GM21737 (cell line): ENCODE results near the gene HDGFL2.

ENCODE experiments used
- ATAC-seq: cut with Tn5 transposase; IDR thresholded peaks from one replicate; pipeline ENCODE4 v1.9.1; 2021; ENCODE audit warnings: mild to moderate bottlenecking, moderate library complexity; ENCODE audit not compliant: unreplicated experiment

Gene HDGFL2

GRCh38 chr19:4464815-4465581 is 7.1 kb upstream of the HDGFL2 start:
- ATAC-seq, result no peak

DNA sequence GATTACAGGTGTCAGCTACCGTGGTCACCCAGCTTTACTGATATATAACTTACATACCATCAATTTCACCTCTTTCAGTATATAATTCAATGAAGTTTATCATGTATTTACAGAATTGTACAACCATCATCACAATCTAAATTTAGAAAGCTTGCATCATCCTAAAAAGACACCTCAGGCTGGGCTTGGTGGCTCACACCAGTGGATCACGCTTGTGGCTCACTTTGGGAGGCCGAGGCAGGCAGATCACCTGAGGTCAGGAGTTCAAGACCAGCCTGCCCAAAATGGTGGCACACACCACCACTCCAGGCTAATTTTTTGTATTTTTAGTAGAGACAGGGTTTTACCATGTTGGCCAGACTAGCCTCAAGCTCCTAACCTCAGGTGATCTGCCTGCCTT is 4.3 kb upstream of the HDGFL2 start:
- no peak for ATAC-seq

DNA sequence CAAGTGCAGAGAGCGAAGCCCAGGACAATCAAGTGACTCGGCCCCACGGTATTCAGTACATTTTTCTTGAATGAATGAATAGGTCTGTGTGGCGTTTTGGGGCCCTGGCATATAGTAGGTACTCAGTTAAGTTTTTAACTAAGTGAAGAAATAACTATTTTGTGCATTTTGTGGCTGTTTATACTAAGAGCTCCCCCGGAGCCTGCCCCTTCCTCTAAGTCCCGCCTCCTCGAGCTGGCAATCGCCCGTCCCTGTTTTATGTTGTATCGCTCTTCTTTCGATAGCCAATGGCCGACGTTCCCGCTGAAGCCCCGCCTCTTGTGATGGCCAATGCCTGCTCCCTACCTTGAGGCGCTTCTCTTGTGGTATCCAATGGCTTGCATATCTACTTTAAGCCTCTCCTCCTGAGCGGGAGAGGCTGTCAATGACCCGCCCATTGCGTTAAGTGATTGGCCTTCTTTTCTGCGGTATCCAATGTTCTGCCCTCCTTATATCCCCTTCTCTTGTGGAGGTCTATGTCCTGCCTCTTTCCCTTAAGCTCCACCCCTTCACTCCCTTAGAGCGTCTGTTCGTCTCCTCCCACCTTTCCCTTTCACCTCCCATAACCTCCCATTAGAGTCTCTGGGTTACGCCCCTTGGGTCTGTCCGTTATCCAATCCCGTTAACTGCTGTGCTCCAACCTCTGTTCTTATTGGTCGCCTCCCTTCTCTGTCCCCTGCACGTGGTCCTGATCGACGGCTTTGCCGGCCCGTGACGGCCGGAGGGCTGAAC is 509 bp upstream of the HDGFL2 start:
- peak; percentile 73 for ATAC-seq

DNA sequence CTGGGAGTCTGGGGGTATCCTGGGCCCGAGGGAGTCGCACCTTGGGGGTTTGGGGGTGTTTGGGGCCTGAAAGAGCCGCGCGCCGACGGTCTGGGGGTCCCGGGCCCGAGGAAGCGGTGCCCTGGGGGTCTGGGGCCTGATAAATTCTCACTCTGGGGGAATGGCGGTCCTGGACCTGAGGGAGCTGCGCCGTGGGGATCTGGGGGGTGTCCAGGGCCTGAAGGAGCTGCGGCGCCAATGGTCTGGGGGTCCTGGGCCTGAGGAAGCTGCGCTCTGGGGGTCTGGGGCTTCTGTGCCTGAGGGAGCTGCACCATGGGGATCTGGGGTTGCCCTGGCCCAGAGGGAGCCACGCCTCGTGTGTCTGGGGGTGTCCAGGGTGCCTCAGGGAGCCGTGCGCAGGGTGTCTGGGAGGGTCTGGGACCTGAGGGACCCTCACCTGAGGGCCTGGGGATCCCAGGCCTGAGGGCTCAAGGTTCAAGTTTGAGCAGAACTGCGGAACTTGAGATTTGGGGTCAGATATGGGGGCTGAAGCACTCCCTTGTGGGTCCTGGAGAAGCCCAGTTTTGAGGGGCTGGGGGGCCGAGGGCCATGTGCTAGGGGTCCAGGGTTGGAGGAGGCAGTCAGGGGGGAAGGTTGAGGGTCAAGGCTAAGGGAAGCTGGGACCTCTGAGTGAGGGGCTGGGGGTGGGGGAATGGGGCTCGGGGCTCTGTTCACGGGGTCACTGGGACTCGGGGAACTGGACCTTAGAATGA is 1.1 kb downstream of the HDGFL2 start:
- no peak for ATAC-seq

DNA sequence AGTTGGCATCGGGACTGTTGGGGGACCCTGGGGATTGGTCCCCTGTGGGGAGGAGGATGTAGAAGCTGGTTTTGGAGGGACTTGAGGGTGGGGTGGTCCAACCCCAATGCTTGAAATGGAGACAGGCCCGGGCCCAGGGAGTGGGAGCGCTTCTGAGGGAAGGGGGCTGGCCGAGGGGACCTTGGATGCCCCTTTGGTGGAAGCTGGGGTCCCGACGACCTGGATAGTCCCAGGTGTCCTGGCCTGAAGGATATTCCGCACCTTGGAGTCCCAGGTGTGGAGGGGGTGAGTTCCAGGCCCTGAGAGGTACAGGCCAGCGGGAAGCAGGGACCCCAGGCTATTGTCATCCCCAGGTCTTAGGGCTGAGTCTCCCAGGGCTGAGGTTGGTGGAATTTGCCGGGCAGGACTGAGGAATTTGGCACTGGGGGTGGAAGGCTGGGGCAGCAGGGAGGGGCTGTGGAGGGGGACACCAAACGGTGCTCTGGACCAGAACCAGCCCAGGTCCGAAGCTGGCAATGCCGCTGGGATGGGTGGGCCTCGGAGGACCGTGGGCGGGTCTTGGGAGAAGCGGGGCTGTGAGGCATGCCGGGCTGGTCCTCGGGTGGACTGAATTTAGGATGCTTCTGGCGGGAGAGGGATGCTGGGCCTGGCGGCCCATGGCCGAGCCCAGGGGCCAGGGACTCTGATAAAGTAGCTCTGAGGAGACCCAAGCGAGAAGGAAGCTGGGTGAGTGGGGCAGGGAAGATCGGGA is 1.8 kb downstream of the HDGFL2 start:
- ATAC-seq, result no peak

GRCh38 chr19:4474514-4475022 is 2.5 kb downstream of the HDGFL2 start:
- ATAC-seq, result no peak

GRCh38 chr19:4477034-4477801 is 5.1 kb downstream of the HDGFL2 start:
- no peak for ATAC-seq

- no peak for ATAC-seq
Observed at GRCh38 chr19:4482721-4483364, 10.7 kb downstream of the HDGFL2 start.

DNA sequence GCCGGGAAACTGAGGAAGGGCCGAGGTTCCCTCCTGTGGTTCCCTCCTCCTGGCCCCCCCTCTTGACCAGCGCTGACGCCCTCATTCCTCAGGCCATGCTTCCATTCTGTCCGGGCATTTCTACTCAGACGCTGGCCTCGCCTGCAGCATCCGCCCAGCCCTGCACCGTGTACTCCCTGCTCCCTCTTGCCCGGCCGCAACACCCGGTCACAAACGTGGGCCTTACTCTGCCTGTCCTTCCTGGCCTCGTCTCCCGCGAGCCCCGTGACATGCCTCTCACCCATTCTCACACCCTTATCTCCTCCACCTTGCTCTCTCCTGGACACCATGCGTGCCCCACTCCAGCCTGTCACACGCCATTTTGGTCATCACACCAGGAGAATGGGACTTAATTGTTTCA is 11.3 kb downstream of the HDGFL2 start:
- ATAC-seq, result no peak

GRCh38 chr19:4487572-4487971 is 15.5 kb downstream of the HDGFL2 start:
- ATAC-seq, result no peak

GRCh38 chr19:4488496-4488895 is 16.4 kb downstream of the HDGFL2 start:
- ATAC-seq, result no peak

DNA sequence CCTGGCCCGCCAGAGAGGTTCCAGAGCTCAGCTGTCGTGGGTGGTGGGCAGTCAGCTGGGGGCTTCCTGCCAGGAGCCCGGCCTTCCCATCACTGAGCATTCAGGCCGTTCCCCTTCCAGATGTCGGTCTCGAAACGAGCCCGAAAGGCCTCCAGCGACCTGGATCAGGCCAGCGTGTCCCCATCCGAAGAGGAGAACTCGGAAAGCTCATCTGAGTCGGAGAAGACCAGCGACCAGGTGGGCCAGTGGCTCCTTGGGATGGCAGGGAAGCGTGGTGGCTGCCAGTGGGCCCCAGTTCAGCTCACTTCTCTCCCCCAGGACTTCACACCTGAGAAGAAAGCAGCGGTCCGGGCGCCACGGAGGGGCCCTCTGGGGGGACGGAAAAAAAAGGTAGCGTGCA is 19.3 kb downstream of the HDGFL2 start:
- no peak for ATAC-seq

DNA sequence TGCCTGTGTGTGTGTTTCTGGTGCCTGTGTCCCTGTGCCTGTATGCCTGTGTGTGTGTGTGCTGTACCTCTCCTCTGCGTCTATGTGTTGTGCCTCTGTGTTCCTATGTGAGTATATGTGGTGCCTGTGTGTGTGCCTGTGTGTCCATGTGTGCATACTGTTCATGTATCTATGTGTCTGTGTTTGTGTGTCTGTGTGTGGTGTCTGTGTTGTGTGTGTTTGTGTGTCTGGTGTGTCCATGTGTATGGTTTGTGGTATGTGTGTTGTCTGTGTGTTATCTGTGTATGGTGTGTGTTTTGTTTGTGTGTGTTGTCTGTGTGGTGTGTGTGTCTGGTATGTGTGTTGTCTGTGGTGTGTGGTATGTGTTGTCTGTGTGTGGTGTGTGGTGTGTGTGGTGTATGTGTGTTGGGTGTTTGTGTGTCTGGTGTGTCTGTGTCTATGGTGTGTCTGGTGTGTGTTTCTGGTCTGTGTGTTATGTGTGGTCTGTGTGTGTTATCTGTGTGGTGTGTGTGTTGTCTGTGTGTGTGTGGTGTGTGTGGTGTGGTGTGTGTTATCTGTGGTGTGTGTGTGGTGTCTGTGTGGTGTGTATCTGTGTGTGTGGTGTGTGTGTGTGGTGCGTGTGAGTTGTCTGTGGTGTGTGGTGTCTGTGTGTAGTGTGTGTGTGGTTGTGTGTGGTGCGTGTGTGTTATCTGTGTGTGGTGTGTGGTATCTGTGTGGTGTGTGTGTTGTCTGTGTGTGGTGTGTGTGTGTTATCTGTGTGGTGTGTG is 20.4 kb downstream of the HDGFL2 start:
- no peak for ATAC-seq

- no peak for ATAC-seq
Observed at GRCh38 chr19:4493104-4493928, 21.2 kb downstream of the HDGFL2 start.

- ATAC-seq, result no peak
Observed at GRCh38 chr19:4493929-4494690, 22.0 kb downstream of the HDGFL2 start.

- ATAC-seq, result no peak
Observed at GRCh38 chr19:4494691-4495064, 22.6 kb downstream of the HDGFL2 start.

DNA sequence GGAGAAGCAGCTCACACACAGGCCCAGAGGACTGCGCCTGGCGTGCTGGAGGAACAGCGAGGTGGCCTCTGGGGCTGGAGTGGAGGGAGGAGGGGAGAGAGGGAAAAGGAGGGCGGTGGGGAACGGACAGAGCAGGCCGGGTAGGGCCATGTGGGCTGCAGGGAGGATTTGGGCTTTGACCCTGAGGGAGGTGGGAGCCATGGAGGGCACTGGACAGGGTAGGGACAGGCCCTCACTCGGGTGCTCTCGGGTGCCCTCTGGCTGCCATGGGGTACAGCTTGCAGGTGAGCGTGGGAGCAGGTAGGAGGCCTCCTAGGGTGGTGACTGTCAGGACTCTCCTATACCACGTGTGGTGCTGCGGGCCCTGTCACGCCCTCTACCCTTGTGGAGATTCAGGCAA is 23.4 kb downstream of the HDGFL2 start:
- ATAC-seq, result no peak
